A204.1 (cell line): ENCODE data around the gene TIMM29.
"Not testable (repeated sequence)": the region's sequence is repeated elsewhere in the genome, so short reads cannot be mapped to it uniquely, and the experiment has no call there.

Experiments
- FAIRE-seq: peaks from 2 replicates; lab custom pipeline; 2012; peaks lifted over from hg19 to GRCh38; lab: Jason Lieb, UNC

The TIMM29 gene

DNA sequence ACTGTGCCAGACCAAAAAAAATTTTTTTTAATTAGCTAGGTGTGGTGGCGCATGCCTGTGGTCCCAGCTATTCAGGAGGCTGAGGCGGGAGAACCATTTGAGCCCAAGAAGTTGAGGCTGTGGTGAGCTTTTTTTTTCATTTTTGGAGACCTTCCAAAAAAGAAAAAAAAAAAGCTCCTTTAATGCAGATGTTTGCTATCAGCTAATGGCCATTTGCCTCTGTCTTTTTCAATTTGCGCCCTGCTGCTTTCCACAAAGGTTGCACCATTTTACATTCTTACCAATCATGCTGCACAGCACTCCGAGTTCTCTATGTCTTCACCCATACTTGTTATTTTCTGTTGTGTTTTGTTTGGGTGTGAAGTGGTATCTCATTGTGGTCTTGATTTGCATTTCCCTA lies 16.7 kb downstream of the TIMM29 start:
- FAIRE-seq: no peak

GRCh38 chr19:10946958-10947657 lies 18.5 kb downstream of the TIMM29 start:
- FAIRE-seq: no peak

DNA sequence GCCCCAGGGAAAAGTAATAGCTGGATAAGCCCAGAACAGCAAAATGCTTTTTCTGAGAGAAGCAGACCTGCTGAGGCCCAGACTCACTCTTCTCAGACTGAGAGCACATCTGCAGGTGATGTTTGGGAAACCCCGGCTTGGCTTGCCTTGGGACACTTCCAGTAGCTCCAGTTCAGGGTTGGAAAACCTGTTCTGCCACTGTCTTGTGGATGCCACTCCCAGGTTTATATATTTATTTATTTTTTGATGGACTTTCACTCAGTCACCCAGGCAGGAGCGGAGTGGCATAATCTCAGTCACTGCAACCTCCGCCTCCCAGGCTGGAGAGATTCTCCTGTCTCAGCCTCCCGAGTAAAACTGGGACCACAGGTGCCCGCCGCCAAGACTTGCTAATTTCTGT lies 24.2 kb downstream of the TIMM29 start:
- no peak for FAIRE-seq

- FAIRE-seq: not testable (repeated sequence)
Measured at GRCh38 chr19:10959277-10959968, 30.8 kb downstream of the TIMM29 start.

GRCh38 chr19:10960314-10961072 lies 31.9 kb downstream of the TIMM29 start, which contains the start of gene SMARCA4:
TSS of gene SMARCA4 (plus strand) at chr19:10961030. CDS start at chr19:10984152, 23,122 bp downstream.
- FAIRE-seq: no peak

DNA sequence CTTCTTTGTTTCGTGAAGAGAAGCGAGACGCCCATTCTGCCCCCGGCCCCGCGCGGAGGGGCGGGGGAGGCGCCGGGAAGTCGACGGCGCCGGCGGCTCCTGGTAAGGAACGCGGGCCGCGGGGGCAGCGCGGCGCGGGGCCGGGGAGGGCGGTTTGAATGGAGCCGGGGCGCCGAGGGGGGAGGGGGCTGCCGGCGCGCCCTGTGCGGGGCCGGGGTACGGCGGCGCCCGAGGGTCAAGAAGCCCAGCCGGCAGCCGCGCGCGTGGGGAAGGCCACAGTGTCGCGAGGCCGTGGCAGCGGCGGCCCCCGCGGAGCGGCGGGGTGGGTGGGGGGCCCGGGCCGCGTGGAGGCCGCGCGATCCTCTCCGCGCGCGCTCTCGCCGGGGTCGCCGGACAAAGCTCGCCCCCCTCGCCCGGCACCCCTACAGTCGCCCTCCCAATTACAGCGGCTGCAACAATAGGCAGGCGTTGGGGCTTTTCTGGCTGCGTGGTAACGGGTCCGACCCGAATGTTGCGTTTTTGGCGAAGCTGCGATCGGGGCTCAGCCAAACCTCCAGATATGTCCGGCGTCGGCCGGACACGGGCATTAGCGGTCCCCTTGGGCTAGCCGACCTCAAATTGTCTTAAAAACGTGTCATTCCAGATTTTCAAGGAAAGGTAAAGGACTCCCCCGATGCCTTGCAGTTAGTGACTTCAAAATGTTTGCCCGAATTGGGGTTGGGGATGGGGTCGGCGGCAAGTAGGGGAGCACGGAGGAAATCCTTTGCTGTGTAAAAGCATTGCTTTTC lies 32.7 kb downstream of the TIMM29 start:
- FAIRE-seq: no peak

DNA sequence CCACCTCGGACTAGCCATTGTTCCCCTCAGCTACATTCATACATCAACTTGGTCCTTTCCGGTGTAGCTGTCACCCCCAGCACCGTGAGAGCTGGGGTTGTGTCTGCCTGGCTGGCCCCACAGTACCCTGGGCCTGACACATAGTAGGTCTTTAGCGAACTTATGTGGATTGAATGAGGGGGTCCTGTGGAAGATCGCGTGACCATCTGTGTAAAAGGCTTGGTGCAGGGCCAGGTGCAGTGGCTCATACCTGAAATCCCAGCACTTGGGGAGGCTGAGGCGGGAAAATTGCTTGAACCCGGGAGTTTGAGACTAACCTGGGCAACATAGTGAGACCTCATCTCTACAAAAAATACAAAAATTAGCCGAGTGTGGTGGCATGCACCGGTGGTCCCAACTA lies 34.3 kb downstream of the TIMM29 start:
- no peak for FAIRE-seq

DNA sequence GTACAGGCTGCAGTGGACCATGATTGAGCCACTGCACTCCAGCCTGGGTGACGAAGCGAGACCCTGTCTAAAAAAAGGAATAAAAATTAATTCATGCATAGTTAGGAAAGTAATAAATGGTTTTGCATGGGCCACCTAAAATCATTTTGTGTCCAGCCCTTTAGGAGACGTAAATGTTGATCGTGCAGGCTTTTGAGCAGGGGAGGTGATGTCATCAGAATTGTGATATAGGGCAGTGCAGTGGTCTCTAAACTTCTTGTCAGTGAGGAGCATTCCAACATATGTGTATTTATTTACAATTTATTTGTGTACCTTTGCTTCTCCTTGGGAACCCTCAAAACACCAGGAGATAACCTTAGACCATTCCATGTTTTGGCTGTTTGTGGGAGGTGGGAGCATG lies 35.3 kb downstream of the TIMM29 start:
- FAIRE-seq: no peak

DNA sequence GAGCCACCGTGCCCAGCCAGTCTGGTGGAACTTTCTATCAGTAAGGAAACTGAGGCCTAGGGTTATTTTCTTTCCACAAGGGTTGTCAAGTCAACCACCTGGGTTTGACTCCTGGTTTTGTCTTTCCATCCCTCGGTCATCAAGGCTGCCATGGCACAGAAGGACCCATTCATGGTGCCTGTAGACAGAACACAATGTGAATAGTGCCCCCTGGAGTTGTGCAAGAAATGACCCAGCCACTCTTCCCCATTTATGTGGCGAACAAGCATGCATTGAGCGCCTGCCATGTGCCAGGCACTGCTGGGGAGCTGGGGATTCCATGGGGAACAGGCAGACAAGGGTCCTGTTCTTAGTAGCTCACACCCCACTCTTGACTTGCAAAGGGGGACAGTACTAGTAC lies 36.3 kb downstream of the TIMM29 start:
- no peak for FAIRE-seq

GRCh38 chr19:10965398-10965797 lies 36.8 kb downstream of the TIMM29 start:
- no peak for FAIRE-seq

GRCh38 chr19:10966809-10967208 lies 38.2 kb downstream of the TIMM29 start:
- FAIRE-seq: no peak

- no peak for FAIRE-seq
Measured at GRCh38 chr19:10968527-10969135, 40.0 kb downstream of the TIMM29 start.

- no peak for FAIRE-seq
Measured at GRCh38 chr19:10971107-10971726, 42.6 kb downstream of the TIMM29 start.

- FAIRE-seq: no peak
Measured at GRCh38 chr19:10975374-10976130, 46.9 kb downstream of the TIMM29 start.

DNA sequence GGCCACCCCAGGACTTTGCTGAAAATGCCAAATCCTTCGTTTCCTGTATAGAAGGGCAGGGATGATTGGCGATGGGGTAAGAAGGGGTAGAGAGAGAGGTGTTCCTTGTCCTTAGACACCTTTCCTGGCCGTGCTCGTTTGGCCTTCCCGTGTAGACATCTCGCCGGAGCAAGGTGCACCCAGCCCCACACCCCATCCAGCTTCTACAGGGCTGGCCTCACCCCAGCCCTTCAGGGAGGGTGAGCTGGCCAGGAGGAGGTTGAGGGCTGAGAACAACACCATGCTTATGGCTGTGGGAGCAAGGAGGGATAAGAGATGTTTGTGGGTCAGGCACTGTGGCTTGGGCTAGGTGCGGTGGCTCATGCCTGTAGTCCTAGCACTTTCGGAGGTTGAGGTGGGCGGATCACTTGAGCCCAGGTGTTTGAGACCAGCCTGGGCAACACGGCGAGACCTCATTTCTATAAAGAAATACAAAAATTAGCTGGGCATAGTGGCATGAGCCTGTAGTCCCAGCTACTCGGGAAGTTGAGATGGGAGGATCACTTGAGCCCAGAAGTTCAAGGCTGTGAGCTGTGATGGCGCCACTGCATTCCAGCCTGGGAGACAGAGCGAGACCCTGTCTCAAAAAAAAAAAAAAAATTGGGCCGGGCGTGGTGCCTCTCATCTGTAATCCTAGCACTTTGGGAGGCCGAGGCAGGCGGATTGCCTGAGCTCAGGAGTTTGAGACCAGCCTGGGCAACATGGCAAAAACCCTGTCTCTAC lies 47.7 kb downstream of the TIMM29 start:
- no peak for FAIRE-seq

DNA sequence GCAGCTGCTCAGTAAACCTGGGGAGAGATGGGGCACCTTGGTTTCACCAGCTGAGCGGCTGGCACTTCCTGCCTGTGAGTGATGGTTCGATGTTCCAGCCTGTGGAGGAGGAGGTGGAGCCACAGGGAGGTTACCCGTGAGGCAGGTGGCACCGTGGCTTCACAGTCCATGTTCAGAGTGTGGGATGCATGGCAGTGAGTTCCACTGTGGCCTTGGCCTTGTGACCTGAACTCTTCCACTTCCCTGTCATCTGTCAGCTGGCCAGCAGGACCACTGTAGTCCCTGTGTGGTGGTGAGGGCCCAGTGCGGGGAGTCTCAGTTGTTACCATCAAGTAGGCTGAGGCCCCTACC lies 49.1 kb downstream of the TIMM29 start:
- no peak for FAIRE-seq
